Choroid plexus epithelial cell (primary cell): ENCODE data around the gene C4orf51.

Experiments used
- DNase-seq: peaks from one replicate; pipeline ENCODE4 v3.0.0-alpha.2; 2010; ENCODE audit warnings: low read depth
- H3K4me3 ChIP-seq: 2 replicates; pipeline ENCODE4 v1.5.1; 2011; ENCODE audit warnings: low read depth, mild to moderate bottlenecking, control low read depth, low read length, moderate library complexity
- TF ChIP-seq, protein P1 (sequence below): conservative IDR thresholded peaks from 2 replicates; pipeline ENCODE4 v1.5.1; 2011; ENCODE audit warnings: low read depth, mild to moderate bottlenecking, control low read depth, inconsistent platforms, low read length, moderate library complexity

Gene C4orf51

DNA sequence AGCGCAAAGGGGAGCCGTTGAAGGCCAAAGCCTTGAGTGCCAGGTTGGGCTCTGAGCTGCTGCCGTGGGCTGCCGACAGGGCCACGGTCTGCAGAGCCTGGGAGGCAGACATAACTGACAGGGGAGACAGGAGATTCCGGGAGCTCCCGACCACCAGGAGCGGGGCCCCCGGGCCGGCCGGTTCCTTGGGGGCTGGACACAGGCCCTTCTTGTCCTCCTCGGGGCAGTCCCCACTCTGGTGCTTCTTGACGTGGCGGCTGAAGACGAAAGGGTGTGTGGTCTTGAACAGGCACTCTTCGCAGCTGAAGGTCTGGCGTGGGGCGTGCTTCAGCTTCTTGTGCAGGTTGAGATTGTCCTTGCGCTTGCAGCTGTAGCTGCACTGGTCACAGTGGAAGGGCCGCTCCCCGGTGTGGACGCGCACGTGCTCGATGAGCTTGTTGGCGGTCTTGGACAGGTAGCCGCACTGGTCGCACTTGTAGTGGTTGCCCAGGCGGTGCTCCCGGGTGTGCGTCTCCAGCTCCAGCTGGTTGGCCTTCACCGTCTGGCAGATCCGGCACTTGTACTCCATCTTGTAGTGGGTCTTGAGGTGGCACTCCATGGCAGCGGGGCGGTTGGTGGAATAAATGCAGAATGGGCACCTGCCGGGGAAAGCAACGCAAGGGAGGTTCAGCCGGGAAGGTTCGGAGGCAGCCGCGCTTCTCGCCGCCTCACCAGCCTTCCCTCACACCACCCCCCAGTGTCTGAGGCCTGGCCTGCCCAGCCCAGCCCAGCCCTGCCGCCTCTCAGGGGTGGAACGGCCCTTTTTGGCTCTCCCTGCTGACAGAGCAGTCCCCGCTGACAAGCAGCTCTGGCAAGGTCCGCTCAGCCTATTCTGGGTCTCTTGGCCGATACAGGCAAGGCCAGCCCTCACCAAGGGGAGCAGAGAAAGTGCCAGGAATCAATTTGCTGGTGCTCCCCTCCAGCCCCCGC, 81.3 kb downstream of the C4orf51 start:
- no peak for DNase-seq
- TF ChIP-seq, protein P1, sequence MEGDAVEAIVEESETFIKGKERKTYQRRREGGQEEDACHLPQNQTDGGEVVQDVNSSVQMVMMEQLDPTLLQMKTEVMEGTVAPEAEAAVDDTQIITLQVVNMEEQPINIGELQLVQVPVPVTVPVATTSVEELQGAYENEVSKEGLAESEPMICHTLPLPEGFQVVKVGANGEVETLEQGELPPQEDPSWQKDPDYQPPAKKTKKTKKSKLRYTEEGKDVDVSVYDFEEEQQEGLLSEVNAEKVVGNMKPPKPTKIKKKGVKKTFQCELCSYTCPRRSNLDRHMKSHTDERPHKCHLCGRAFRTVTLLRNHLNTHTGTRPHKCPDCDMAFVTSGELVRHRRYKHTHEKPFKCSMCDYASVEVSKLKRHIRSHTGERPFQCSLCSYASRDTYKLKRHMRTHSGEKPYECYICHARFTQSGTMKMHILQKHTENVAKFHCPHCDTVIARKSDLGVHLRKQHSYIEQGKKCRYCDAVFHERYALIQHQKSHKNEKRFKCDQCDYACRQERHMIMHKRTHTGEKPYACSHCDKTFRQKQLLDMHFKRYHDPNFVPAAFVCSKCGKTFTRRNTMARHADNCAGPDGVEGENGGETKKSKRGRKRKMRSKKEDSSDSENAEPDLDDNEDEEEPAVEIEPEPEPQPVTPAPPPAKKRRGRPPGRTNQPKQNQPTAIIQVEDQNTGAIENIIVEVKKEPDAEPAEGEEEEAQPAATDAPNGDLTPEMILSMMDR, result no peak
- H3K4me3 ChIP-seq, result no peak overlapping the region

DNA sequence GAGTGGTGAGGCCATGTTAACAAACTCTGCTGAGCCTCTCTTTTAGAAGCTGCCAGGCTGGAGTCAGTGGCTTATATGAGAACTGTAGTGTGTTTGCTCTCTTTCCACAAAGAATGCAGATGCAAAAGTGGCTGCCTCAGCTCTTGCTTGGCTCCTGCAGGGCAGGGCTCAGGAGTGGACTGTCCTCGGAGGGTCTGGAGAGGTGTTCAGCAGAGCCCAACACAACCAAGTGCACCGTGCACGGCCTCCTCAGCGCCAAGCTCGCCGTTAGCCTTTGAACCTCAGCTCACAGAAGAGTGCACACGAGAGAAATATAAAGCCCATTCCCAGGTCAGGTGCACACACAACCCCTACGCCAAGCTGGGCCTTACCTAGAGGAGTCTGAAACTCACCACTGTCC, 82.8 kb downstream of the C4orf51 start:
- H3K4me3 ChIP-seq, result no peak overlapping the region
- TF ChIP-seq, protein P1, result no peak
- DNase-seq, result no peak

DNA sequence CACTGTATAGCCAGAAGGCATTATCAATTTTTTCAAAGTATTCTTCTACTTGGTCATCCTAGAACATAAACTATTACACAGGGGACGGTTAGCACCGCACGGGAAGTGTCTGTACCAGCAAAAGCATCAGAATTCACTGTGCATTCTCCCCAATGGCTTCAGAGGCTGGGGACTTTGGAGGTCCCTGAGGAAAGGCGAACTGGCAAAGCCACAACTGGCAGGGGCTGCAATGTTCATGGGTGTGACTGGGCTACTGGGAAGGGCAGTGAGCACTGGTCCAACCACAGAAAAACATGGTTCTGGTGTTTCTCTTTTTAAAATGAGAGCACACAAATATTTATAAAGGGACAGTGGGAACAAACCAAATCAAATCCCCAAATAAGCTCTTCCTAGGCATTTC, 83.5 kb downstream of the C4orf51 start:
- no peak for DNase-seq

DNA sequence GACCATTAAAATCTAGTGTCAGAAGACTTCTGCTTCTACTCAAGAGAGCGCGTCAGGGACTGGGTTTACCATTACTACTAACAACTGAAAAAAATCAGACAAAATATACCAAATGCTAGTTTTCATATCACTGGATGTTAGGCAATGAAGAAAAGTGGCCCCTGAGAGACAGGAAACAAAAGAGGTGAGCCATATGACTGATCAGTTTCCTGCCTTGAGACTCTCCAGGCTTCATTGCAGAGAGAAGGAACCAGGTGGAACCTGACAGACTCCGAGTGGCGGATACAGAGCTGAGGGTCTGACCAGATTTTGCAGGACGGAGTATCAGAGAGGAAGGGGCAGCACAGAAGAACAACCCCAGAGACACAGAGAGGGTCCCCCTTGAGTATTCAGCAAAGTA, 86.3 kb downstream of the C4orf51 start:
- TF ChIP-seq, protein P1, result no peak
- H3K4me3 ChIP-seq, result no peak overlapping the region
- DNase-seq, result no peak

More for the DNA sequence above, 83.5 kb downstream of the C4orf51 start:
- TF ChIP-seq, protein P1, result no peak
- no peak overlapping the region for H3K4me3 ChIP-seq

DNA sequence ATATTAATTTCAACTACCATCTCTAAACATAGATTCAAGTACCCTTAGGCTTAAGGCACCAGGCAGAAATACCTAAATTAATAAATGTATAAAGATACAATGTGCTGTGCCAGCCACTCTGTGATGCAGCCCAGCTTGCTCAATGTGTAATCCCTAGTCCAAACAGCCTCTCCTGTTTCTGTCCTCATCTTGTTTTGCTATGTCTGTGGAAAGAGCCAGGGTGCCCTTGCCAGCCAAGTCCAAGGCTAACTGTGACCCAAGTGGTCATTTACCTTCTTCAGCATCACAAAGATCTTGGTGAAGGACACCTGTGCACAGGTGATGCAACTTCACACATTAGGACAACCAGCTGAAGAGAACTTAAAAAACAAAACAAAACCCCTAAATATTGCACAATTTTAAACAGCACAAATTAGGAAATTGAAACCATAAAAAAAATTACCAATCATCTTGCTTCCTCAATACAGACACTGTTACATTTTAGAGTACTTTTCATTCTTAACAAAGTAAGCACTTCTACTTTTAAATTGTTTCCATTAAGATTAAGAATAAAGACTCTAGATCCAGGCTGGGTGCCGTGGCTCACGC, 89.6 kb downstream of the C4orf51 start:
- TF ChIP-seq, protein P1, result no peak
- DNase-seq, result no peak

DNA sequence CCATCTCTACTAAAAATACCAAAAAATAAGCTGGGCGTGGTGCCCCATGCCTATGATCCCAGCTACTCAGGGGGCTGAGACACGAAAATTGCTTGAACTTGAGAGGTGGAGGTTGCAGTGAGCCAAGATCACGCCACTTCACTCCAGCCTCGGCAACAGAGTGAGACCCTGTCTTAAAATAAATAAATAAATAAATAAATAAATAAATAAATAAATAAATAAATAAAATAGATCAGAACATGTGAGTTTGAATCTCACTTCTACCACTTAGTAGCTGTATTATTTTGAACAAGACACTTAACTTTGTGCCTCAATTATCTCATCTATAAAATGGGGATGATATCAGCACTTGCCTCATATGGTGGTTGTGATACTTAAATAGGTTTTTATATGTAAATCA, 90.2 kb downstream of the C4orf51 start:
- no peak for DNase-seq
- TF ChIP-seq, protein P1, result no peak
- H3K4me3 ChIP-seq, result no peak overlapping the region

More for the DNA sequence above, 89.6 kb downstream of the C4orf51 start:
- no peak overlapping the region for H3K4me3 ChIP-seq
